WERI-Rb-1 (cell line): ENCODE measurements around the gene BRCA2.

Source experiments
- DNase-seq: peaks from one replicate; pipeline ENCODE4 v3.0.0-alpha.2; 2020
- H3K27ac ChIP-seq: fragments of 250-450 bp; sonication (Bioruptor Pico); 2 replicates; pipeline ENCODE4 v1.5.1; 2020; ENCODE audit warnings: mild to moderate bottlenecking, moderate library complexity
- H3K27me3 ChIP-seq: fragments of 250-450 bp; sonication (Bioruptor Pico); 2 replicates; pipeline ENCODE4 v1.5.1; 2021; ENCODE audit warnings: mild to moderate bottlenecking, low read depth, moderate library complexity; ENCODE audit not compliant: insufficient read depth, severe bottlenecking
- H3K36me3 ChIP-seq: fragments of 250-450 bp; sonication (Bioruptor Pico); 2 replicates; pipeline ENCODE4 v1.5.1; 2020; ENCODE audit warnings: mild to moderate bottlenecking, moderate library complexity
- H3K4me3 ChIP-seq: 2 replicates; pipeline ENCODE4 v1.5.1; 2011; ENCODE audit warnings: low read depth, mild to moderate bottlenecking, control low read depth, low read length
- H3K9me3 ChIP-seq: fragments of 250-450 bp; sonication (Bioruptor Pico); 2 replicates; pipeline ENCODE4 v1.5.1; 2021; ENCODE audit warnings: mild to moderate bottlenecking, moderate library complexity; ENCODE audit not compliant: severe bottlenecking
- CTCF ChIP-seq: IDR thresholded peaks from 2 replicates; pipeline ENCODE4 v1.5.1; 2011; ENCODE audit warnings: low read depth, mild to moderate bottlenecking, control low read depth, inconsistent platforms, low read length

BRCA2 gene

GRCh38 chr13:32447894-32448623, 132.8 kb downstream of the BRCA2 start:
- Histone ChIP-seq H3K27me3 (no peaks in the 10 kb centered on the region), H3K9me3 (no peaks in the 10 kb centered on the region), H3K4me3 (no peak overlapping the region), H3K27ac (peak overlapping the region; percentile 43), H3K36me3 (no peaks in the 10 kb centered on the region)
- no peak for DNase-seq
- TF ChIP-seq CTCF, result no peak

GRCh38 chr13:32448972-32449371, 133.7 kb downstream of the BRCA2 start:
- TF ChIP-seq CTCF, result no peak

More at GRCh38 chr13:32448972-32449371, 133.7 kb downstream of the BRCA2 start:
- H3K4me3 ChIP-seq, result no peak overlapping the region
- H3K9me3 ChIP-seq, result no peaks in the 10 kb centered on the region
- H3K27ac ChIP-seq, result no peak overlapping the region
- no peaks in the 10 kb centered on the region for H3K27me3 ChIP-seq
- H3K36me3 ChIP-seq, result no peaks in the 10 kb centered on the region
- DNase-seq, result no peak
